Measurements from ENCODE around the gene TRIM45. TPM values are rescaled to one million over a fixed set of nuclear protein-coding genes. Genes with fewer than 3 reads are reported as not detected.
A peak's percentile ranks its signal among the peaks of the same experiment; 100 is the strongest.

The TRIM45 gene
- total RNA-seq, 1 donor from 2014 or later = 2.5 TPM

GRCh38 chr1:117079737-117080136 is 41.8 kb downstream of the TRIM45 start:
- H3K27me3 ChIP-seq (ENCODE audit: insufficient read depth, low read length) = no peaks in the 10 kb centered on the region
- peaks cover 11% of the 10 kb centered on the region for H3K36me3 Mint-ChIP-seq (ENCODE audit: low read depth, unreplicated experiment)
- no peak for TF ChIP-seq CTCF (IDR thresholded peaks at IDR 0.05; ENCODE audit: insufficient read depth, low read depth, low read length)
- TF ChIP-seq EZH2 (IDR thresholded peaks at IDR 0.05; ENCODE audit: insufficient read depth, low read length) = no peak
- no peak overlapping the region for H3K9ac ChIP-seq (ENCODE audit: low read length)
- no peaks in the 10 kb centered on the region for H3K9me3 ChIP-seq (ENCODE audit: insufficient read depth, low read depth, low read length)
- H3K9me3 Mint-ChIP-seq (ENCODE audit: unreplicated experiment) = no peaks in the 10 kb centered on the region
- H2AFZ ChIP-seq (ENCODE audit: low read depth, low read length) = no peak overlapping the region
- H3K4me1 Mint-ChIP-seq (ENCODE audit: low read depth, unreplicated experiment) = peaks cover 11% of the 10 kb centered on the region
- H3K27ac Mint-ChIP-seq (ENCODE audit: unreplicated experiment) = no peak overlapping the region
- no peak overlapping the region for H3K27ac ChIP-seq (ENCODE audit: low read depth, low read length)
- H3K4me3 Mint-ChIP-seq (ENCODE audit: unreplicated experiment) = no peak overlapping the region
- H3K4me1 ChIP-seq (ENCODE audit: insufficient read depth, low read length) = peaks cover 14% of the 10 kb centered on the region
- H3K27me3 Mint-ChIP-seq (ENCODE audit: low read depth, unreplicated experiment) = no peaks in the 10 kb centered on the region
- H4K20me1 ChIP-seq (ENCODE audit: insufficient read depth, low read length) = no peaks in the 10 kb centered on the region
- DNase-seq (ENCODE audit: low read depth) (no peak), FAIRE-seq (no peak)
- H3K4me3 ChIP-seq (ENCODE audit: insufficient read depth, low read depth, low read length) = no peak overlapping the region
- H3K79me2 ChIP-seq (ENCODE audit: insufficient read depth, low read length) = no peaks in the 10 kb centered on the region
- peaks cover 32% of the 10 kb centered on the region for H3K36me3 ChIP-seq (ENCODE audit: insufficient read depth, low read length)
- no peak overlapping the region for H3K4me2 ChIP-seq (ENCODE audit: low read length)

GRCh38 chr1:117077267-117077666 is 44.3 kb downstream of the TRIM45 start:
- Mint-ChIP-seq H3K36me3 (ENCODE audit: low read depth, unreplicated experiment) (peaks cover 7% of the 10 kb centered on the region), H3K4me1 (ENCODE audit: low read depth, unreplicated experiment) (peaks cover 11% of the 10 kb centered on the region)
- peak; percentile 84 for FAIRE-seq

More at GRCh38 chr1:117077267-117077666, 44.3 kb downstream of the TRIM45 start:
- H3K9me3 ChIP-seq (ENCODE audit: insufficient read depth, low read depth, low read length) = no peaks in the 10 kb centered on the region
- H3K9ac ChIP-seq (ENCODE audit: low read length) = no peak overlapping the region
- Mint-ChIP-seq H3K27ac (ENCODE audit: unreplicated experiment) (peak overlapping the region; percentile 93), H3K27me3 (ENCODE audit: low read depth, unreplicated experiment) (no peaks in the 10 kb centered on the region), H3K4me3 (ENCODE audit: unreplicated experiment) (peak overlapping the region; percentile 14), H3K9me3 (ENCODE audit: unreplicated experiment) (no peaks in the 10 kb centered on the region)
- TF ChIP-seq EZH2 (IDR thresholded peaks at IDR 0.05; ENCODE audit: insufficient read depth, low read length) = no peak
- no peak for TF ChIP-seq CTCF (IDR thresholded peaks at IDR 0.05; ENCODE audit: insufficient read depth, low read depth, low read length)
- peak; percentile 97 for DNase-seq (ENCODE audit: low read depth)
- H3K4me1 ChIP-seq (ENCODE audit: insufficient read depth, low read length) = peaks cover 14% of the 10 kb centered on the region
- H2AFZ ChIP-seq (ENCODE audit: low read depth, low read length) = no peak overlapping the region
- H3K36me3 ChIP-seq (ENCODE audit: insufficient read depth, low read length) = peaks cover 32% of the 10 kb centered on the region
- H3K79me2 ChIP-seq (ENCODE audit: insufficient read depth, low read length) = no peaks in the 10 kb centered on the region
- H4K20me1 ChIP-seq (ENCODE audit: insufficient read depth, low read length) = no peaks in the 10 kb centered on the region
- H3K4me2 ChIP-seq (ENCODE audit: low read length) = peak overlapping the region; percentile 31
- H3K27me3 ChIP-seq (ENCODE audit: insufficient read depth, low read length) = no peaks in the 10 kb centered on the region
- no peak overlapping the region for H3K4me3 ChIP-seq (ENCODE audit: insufficient read depth, low read depth, low read length)
- H3K27ac ChIP-seq (ENCODE audit: low read depth, low read length) = peak overlapping the region; percentile 58

All from astrocyte (in vitro differentiated cells and primary cell).